DOHH2 (cell line): ENCODE results near the gene PDK4.

Source experiments
- H3F3A ChIP-seq: fragments of 200-600 bp; sonication (generic), shearing (Covaris generic); 2 replicates; pipeline ENCODE4 v1.6.0; 2016; ENCODE audit warnings: antibody characterized with exemption, mild to moderate bottlenecking; ENCODE audit not compliant: control insufficient read depth, insufficient read depth
- H3K27ac ChIP-seq: fragments of 200-600 bp; sonication (generic); 2 replicates; pipeline ENCODE4 v1.5.1; 2014; ENCODE audit warnings: low read depth, mild to moderate bottlenecking, low read length, moderate library complexity
- H3K27me3 ChIP-seq: fragments of 200-600 bp; sonication (generic); 2 replicates; pipeline ENCODE4 v1.6.1; 2014; ENCODE audit warnings: mild to moderate bottlenecking, low read length, mixed read lengths; ENCODE audit not compliant: control insufficient read depth
- H3K36me3 ChIP-seq: fragments of 200-600 bp; sonication (generic); 2 replicates; pipeline ENCODE4 v1.6.1; 2014; ENCODE audit warnings: mild to moderate bottlenecking, low read length, moderate library complexity, mixed read lengths; ENCODE audit not compliant: control insufficient read depth
- H3K4me1 ChIP-seq: fragments of 200-600 bp; sonication (generic); 2 replicates; pipeline ENCODE4 v1.6.1; 2014; ENCODE audit warnings: mild to moderate bottlenecking, low read length, mixed read lengths; ENCODE audit not compliant: control insufficient read depth
- H3K4me2 ChIP-seq: fragments of 200-600 bp; sonication (generic); 2 replicates; pipeline ENCODE4 v1.6.0; 2014; ENCODE audit warnings: mild to moderate bottlenecking, low read length, moderate library complexity
- H3K4me3 ChIP-seq: fragments of 200-600 bp; sonication (generic); 2 replicates; pipeline ENCODE4 v1.5.1; 2014; ENCODE audit warnings: mild to moderate bottlenecking, low read length, mixed read lengths
- H3K79me2 ChIP-seq: fragments of 200-600 bp; sonication (generic); 2 replicates; pipeline ENCODE4 v1.6.1; 2014; ENCODE audit warnings: mild to moderate bottlenecking, low read length, mixed read lengths; ENCODE audit not compliant: control insufficient read depth
- H3K9me2 ChIP-seq: fragments of 200-600 bp; sonication (generic); replicated peaks from 2 replicates; pipeline ENCODE4 v1.6.1; 2014; ENCODE audit warnings: mild to moderate bottlenecking, low read length, mixed read lengths; ENCODE audit not compliant: control insufficient read depth
- H3K9me3 ChIP-seq: fragments of 200-600 bp; sonication (generic); 2 replicates; pipeline ENCODE4 v1.6.1; 2014; ENCODE audit warnings: antibody characterized with exemption, low read length, mixed read lengths; ENCODE audit not compliant: control insufficient read depth, insufficient read depth
- H4K20me1 ChIP-seq: fragments of 200-600 bp; sonication (generic); 2 replicates; pipeline ENCODE4 v1.6.0; 2014; ENCODE audit warnings: low read depth, mild to moderate bottlenecking, antibody characterized with exemption, low read length, moderate library complexity; ENCODE audit not compliant: control insufficient read depth, insufficient read depth
- CTCF ChIP-seq: fragments of 200-600 bp; sonication (generic); IDR thresholded peaks from one replicate; pipeline ENCODE4 v1.5.1; 2014; ENCODE audit warnings: antibody characterized with exemption, mild to moderate bottlenecking, low read depth, low read length; ENCODE audit not compliant: poor library complexity, severe bottlenecking
- EZH2phosphoT487 ChIP-seq: fragments of 200-600 bp; sonication (generic); IDR thresholded peaks from 2 replicates; pipeline ENCODE4 v1.6.1; 2017; ENCODE audit warnings: borderline replicate concordance, mild to moderate bottlenecking, antibody characterized with exemption, low read length, moderate library complexity, mixed read lengths

PDK4 gene

GRCh38 chr7:95585426-95585789 lies 10.9 kb downstream of the PDK4 start:
- Histone ChIP-seq H3K36me3 (no peaks in the 10 kb centered on the region), H3K4me3 (no peak overlapping the region), H3K9me2 (no peaks in the 10 kb centered on the region), H3K27me3 (no peaks in the 10 kb centered on the region), H3F3A (no peaks in the 10 kb centered on the region), H3K9me3 (no peaks in the 10 kb centered on the region), H4K20me1 (no peaks in the 10 kb centered on the region), H3K4me1 (no peaks in the 10 kb centered on the region), H3K27ac (no peak overlapping the region), H3K79me2 (no peaks in the 10 kb centered on the region), H3K4me2 (no peak overlapping the region)
- TF ChIP-seq CTCF: no peak

GRCh38 chr7:95584769-95585425 lies 11.4 kb downstream of the PDK4 start:
- H4K20me1 ChIP-seq: no peaks in the 10 kb centered on the region

DNA sequence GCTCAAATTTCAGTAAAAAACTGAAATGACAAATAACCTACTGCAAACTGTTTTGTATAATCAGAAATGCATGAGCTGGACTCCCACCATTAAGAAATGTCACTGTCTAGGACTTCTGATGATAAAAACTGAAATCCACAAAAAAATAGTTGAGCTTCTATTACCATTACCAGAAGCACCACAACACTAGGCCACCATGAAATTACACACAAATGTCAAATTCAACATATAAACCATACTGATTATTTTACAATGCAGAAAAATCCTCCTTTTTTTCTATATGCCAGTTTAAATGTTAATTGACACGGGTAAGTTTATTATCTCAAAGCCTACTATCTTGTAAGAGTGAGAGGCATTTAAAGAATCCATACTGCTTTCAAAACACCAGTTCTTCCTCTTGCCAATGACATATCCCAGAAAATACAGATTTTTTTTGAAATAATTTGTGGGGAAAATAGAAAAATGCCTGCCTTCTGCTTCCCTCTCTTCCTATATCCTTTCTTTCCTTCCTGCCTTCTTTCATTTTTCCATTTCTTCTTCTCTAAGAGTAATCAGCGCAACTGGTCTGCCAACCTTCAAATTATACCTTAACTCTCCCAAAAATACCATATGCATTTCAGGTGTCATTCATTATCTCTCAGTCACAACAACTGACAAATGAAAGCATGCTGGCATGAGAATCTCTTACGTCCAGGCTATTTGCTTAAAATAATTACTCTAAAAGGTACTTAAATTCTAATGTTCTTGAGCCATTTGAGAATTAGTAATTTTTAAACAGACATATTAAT lies 12.3 kb downstream of the PDK4 start:
- H4K20me1 ChIP-seq: no peaks in the 10 kb centered on the region
- no peak overlapping the region for H3K4me2 ChIP-seq
- no peak overlapping the region for H3K4me3 ChIP-seq
- no peaks in the 10 kb centered on the region for H3F3A ChIP-seq
- H3K27ac ChIP-seq: no peak overlapping the region
- H3K9me2 ChIP-seq: no peaks in the 10 kb centered on the region
- TF ChIP-seq CTCF: no peak
- TF ChIP-seq EZH2phosphoT487: no peak
- H3K79me2 ChIP-seq: no peaks in the 10 kb centered on the region
- no peaks in the 10 kb centered on the region for H3K27me3 ChIP-seq
- H3K9me3 ChIP-seq: no peaks in the 10 kb centered on the region
- no peaks in the 10 kb centered on the region for H3K36me3 ChIP-seq
- no peaks in the 10 kb centered on the region for H3K4me1 ChIP-seq

More at GRCh38 chr7:95584769-95585425, 11.4 kb downstream of the PDK4 start:
- no peak overlapping the region for H3K4me3 ChIP-seq
- no peaks in the 10 kb centered on the region for H3K36me3 ChIP-seq
- no peaks in the 10 kb centered on the region for H3K4me1 ChIP-seq
- H3K9me2 ChIP-seq: no peaks in the 10 kb centered on the region
- TF ChIP-seq EZH2phosphoT487 (no peak), CTCF (no peak)
- no peaks in the 10 kb centered on the region for H3K79me2 ChIP-seq
- H3K4me2 ChIP-seq: no peak overlapping the region
- H3F3A ChIP-seq: no peaks in the 10 kb centered on the region
- H3K9me3 ChIP-seq: no peaks in the 10 kb centered on the region
- H3K27me3 ChIP-seq: no peaks in the 10 kb centered on the region
- no peak overlapping the region for H3K27ac ChIP-seq
